GM12864 (cell line): Measurements from ENCODE around the gene RRBP1.

Experiments used
- DNase-seq: peaks from one replicate; pipeline ENCODE4 v3.0.0-alpha.2; 2011; ENCODE audit warnings: low read depth
- H3K4me3 ChIP-seq: 2 replicates; pipeline ENCODE4 v1.5.1; 2011; ENCODE audit warnings: mild to moderate bottlenecking, low read depth, low read length, control low read depth
- CTCF ChIP-seq: IDR thresholded peaks from 2 replicates; pipeline ENCODE4 v1.5.1; 2011; ENCODE audit warnings: low read depth, mild to moderate bottlenecking, moderate library complexity, low read length, control low read depth, inconsistent platforms; ENCODE audit errors: missing control alignments

The RRBP1 gene

GRCh38 chr20:17644451-17644850 lies 37.6 kb downstream of the RRBP1 start:
- DNase-seq: no peak
- no peak for TF ChIP-seq CTCF
- no peak overlapping the region for H3K4me3 ChIP-seq

- no peak for DNase-seq
- TF ChIP-seq CTCF: no peak
- H3K4me3 ChIP-seq: no peak overlapping the region
Measured at GRCh38 chr20:17643531-17644188, 38.4 kb downstream of the RRBP1 start.

- TF ChIP-seq CTCF: no peak
- DNase-seq: no peak
- no peak overlapping the region for H3K4me3 ChIP-seq
Measured at GRCh38 chr20:17642404-17643269, 39.4 kb downstream of the RRBP1 start.

GRCh38 chr20:17641993-17642392 lies 40.0 kb downstream of the RRBP1 start:
- H3K4me3 ChIP-seq: no peak overlapping the region
- TF ChIP-seq CTCF: no peak
- DNase-seq: no peak

- H3K4me3 ChIP-seq: no peak overlapping the region
- no peak for DNase-seq
- TF ChIP-seq CTCF: no peak
Measured at GRCh38 chr20:17641520-17641964, 40.5 kb downstream of the RRBP1 start.

GRCh38 chr20:17640875-17641378 lies 41.1 kb downstream of the RRBP1 start:
- no peak for TF ChIP-seq CTCF
- H3K4me3 ChIP-seq: no peak overlapping the region
- no peak for DNase-seq
